MM.1S (cell line): ENCODE data around the gene RIMKLA.

Experiments used
- EZH2 ChIP-seq: fragments of 300-600 bp; sonication (generic); optimal IDR thresholded peaks from 2 replicates; pipeline ENCODE3; 2017; ENCODE audit warnings: low read depth, mild to moderate bottlenecking, antibody characterized with exemption, low read length, mixed read lengths
- TF ChIP-seq, protein P1 (sequence below): fragments of 300-600 bp; sonication (generic); IDR thresholded peaks from 2 replicates; pipeline ENCODE4 v1.5.1; 2016; ENCODE audit warnings: antibody characterized with exemption, low read length, mixed read lengths

DNA sequence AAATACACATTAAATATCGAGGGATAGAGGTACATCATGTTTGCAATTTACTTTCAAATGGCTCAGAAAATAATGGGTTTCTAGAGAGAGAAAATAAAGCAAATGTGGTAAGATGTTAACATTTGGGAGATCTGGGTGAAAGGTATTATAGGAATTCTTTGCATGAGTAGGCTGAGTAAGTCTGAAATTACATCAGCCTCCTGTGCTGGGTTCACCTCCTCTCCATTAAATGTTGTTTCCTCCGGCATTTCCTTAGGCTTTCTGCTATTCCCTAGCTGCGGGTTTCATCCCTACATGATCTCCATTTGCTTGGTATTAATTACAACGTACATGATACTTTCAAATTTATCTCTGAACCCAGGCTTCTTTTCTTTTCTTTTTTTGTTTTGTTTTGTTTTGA is 43.6 kb downstream of the RIMKLA start:
- TF ChIP-seq, protein P1, sequence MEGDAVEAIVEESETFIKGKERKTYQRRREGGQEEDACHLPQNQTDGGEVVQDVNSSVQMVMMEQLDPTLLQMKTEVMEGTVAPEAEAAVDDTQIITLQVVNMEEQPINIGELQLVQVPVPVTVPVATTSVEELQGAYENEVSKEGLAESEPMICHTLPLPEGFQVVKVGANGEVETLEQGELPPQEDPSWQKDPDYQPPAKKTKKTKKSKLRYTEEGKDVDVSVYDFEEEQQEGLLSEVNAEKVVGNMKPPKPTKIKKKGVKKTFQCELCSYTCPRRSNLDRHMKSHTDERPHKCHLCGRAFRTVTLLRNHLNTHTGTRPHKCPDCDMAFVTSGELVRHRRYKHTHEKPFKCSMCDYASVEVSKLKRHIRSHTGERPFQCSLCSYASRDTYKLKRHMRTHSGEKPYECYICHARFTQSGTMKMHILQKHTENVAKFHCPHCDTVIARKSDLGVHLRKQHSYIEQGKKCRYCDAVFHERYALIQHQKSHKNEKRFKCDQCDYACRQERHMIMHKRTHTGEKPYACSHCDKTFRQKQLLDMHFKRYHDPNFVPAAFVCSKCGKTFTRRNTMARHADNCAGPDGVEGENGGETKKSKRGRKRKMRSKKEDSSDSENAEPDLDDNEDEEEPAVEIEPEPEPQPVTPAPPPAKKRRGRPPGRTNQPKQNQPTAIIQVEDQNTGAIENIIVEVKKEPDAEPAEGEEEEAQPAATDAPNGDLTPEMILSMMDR: no peak
- TF ChIP-seq EZH2: no peak
